Esophagus squamous epithelium (tissue), 5 donors: ENCODE results near the gene LSM10. TPM values are rescaled to one million over a fixed set of nuclear protein-coding genes. Genes with fewer than 3 reads are reported as not detected.

ENCODE experiments used
- DNase-seq: peaks from one replicate; lab custom pipeline; 2025; lab: John Stamatoyannopoulos, UW
- H3K27ac ChIP-seq, 4 donors: fragments of 200-600 bp; sonication (generic); one replicate each; pipeline ENCODE4 v1.5.1; 2016 to 2019; ENCODE audit warnings: mild to moderate bottlenecking in 1 of 4
- H3K27me3 ChIP-seq, 4 donors: fragments of 200-600 bp; sonication (generic); 1 replicate in 3 of 4; 2 replicates in 1 of 4; pipeline versions ENCODE4 v1.5.1 to v1.6.0; 2017 to 2021; ENCODE audit warnings: antibody characterized with exemption in 1 of 4
- H3K36me3 ChIP-seq, 3 donors: fragments of 200-600 bp; sonication (generic); one replicate each; pipeline ENCODE4 v1.5.1; 2016 to 2019
- H3K4me1 ChIP-seq, 3 donors: fragments of 200-600 bp; sonication (generic); one replicate each; pipeline ENCODE4 v1.5.1; 2017 to 2019
- H3K4me3 ChIP-seq, 4 donors: fragments of 200-600 bp; sonication (generic); 1 replicate in 3 of 4; 2 replicates in 1 of 4; pipeline ENCODE4 v1.5.1; 2016 to 2019; ENCODE audit warnings: mild to moderate bottlenecking in 2 of 4, moderate library complexity in 1 of 4
- H3K9me3 ChIP-seq, 3 donors: fragments of 200-600 bp; sonication (generic); one replicate each; pipeline ENCODE4 v1.5.1; 2016 to 2019
- POLR2A ChIP-seq, 4 donors: fragments of 450-650 bp; IDR thresholded peaks; one replicate each; pipeline ENCODE4 v1.6.1; 2017; ENCODE audit warnings: antibody characterized with exemption in 4 of 4, mild to moderate bottlenecking in 4 of 4, moderate library complexity in 3 of 4
- WGBS, 2 donors: methylation state at CpG; one replicate each; pipeline ENCODE4 v1.1.5; 2018; 5-methylcytosine and 5-hydroxymethylcytosine counted together
- intact Hi-C: fragments of 100-400 bp; cut with DNase I; formaldehyde crosslinking; loops from one replicate; pipeline ENCODE4 v1.15.0; 2022
- total RNA-seq, 4 donors: library from RNA; depleted of rRNA; stranded (reverse); fragments of >200 nt; gene quantifications; one replicate each; pipeline ENCODE4 v1.1.0, GENCODE V29; 2016
- TF ChIP-seq, protein P1 (sequence below), 6 experiments: fragments of 450-650 bp in 4 of 6; fragments of 200-600 bp in 2 of 6; sonication (generic) in 2 of 6; IDR thresholded peaks; one replicate each; pipeline ENCODE4 v1.5.1; 2016 to 2019; ENCODE audit warnings: antibody characterized with exemption in 6 of 6, mild to moderate bottlenecking in 4 of 6, moderate library complexity in 4 of 6
- donor health status: DM: yes; HTN: yes; CAD: no.

Gene LSM10
- total RNA-seq, 4 donors from 2014 or later: 8.5 to 29.4 (median 16.9) TPM

DNA sequence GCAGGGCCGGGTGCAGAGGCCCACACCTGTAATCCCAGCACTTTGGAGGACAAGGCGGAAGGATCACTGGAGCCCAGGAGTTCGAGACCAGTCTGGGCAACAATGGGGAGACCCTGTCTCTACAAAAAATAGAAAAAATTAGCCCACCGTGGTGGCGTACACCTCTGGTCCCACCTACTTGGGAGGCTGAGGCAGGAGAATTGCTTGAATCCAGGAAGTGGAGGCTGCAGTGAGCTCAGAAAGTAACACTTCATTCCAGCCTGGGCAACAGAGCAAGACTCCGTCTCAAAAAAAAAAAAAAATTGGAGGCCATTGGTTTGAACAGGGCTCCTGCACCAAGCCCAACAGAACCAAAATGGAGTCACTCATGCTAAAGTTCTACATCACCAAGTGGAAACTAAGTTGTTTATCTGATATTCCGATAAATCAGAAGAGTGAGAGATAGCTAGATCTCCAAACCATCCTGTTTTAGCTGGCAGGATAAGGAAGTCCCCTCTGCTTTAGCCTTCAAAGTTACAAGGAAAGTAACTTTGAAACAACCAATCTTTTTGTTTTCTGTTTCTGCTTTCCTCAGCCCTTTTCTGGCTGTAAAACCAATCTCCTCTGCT, 766 bp upstream of the LSM10 start:
- TF ChIP-seq, protein P1, sequence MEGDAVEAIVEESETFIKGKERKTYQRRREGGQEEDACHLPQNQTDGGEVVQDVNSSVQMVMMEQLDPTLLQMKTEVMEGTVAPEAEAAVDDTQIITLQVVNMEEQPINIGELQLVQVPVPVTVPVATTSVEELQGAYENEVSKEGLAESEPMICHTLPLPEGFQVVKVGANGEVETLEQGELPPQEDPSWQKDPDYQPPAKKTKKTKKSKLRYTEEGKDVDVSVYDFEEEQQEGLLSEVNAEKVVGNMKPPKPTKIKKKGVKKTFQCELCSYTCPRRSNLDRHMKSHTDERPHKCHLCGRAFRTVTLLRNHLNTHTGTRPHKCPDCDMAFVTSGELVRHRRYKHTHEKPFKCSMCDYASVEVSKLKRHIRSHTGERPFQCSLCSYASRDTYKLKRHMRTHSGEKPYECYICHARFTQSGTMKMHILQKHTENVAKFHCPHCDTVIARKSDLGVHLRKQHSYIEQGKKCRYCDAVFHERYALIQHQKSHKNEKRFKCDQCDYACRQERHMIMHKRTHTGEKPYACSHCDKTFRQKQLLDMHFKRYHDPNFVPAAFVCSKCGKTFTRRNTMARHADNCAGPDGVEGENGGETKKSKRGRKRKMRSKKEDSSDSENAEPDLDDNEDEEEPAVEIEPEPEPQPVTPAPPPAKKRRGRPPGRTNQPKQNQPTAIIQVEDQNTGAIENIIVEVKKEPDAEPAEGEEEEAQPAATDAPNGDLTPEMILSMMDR (IDR thresholded peaks at IDR 0.05): no peak
- no peak for TF ChIP-seq POLR2A (IDR thresholded peaks at IDR 0.05)
- H3K27me3 ChIP-seq: no peaks in the 10 kb centered on the region
- peak overlapping the region in 3 of 4 donors; percentile 94 to 95 (median 94) for H3K27ac ChIP-seq
- WGBS, 2 donors: 73 to 80% methylated on average over 5 to 7 of the region's 7 CpGs
- no peaks in the 10 kb centered on the region for H3K9me3 ChIP-seq
- peak overlapping the region in 1 of 4 donors; percentile 76 for H3K4me3 ChIP-seq
- H3K36me3 ChIP-seq: peaks cover 5 to 9% (median 5%) of the 10 kb centered on the region in 3 donors
- DNase-seq: no peak
- intact Hi-C loops: no loop called here
- peaks cover 0 to 35% (median 16%) of the 10 kb centered on the region in 3 donors for H3K4me1 ChIP-seq

DNA sequence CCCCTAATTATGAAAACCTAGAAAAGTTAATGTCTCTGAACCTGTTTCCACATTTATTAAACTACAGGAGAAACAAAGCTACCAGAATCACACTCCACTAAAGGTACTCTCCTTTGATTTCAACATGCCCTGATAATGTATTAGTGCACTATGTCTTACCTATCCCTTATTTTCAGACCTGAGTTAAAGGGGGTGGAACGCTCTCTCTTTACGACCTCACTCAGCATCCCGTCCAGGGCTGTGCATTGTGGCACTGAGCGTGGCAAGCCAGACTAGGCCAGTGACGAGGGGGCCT, 678 bp downstream of the LSM10 start:
- peaks cover 11 to 23% (median 14%) of the 10 kb centered on the region in 3 donors for H3K36me3 ChIP-seq
- no peak for DNase-seq
- H3K27ac ChIP-seq: peak overlapping the region; percentile 94 to 95 (median 94)
- intact Hi-C loops: no loop called here
- no peak for TF ChIP-seq POLR2A (IDR thresholded peaks at IDR 0.05)
- TF ChIP-seq, protein P1 (IDR thresholded peaks at IDR 0.05): no peak
- 0 to 11% methylated on average over 2 to 3 of the region's 5 CpGs for WGBS, 2 donors
- H3K4me3 ChIP-seq: peak overlapping the region; percentile 61 to 80 (median 73)
- peaks cover 0 to 35% (median 16%) of the 10 kb centered on the region in 3 donors for H3K4me1 ChIP-seq
- no peaks in the 10 kb centered on the region for H3K9me3 ChIP-seq
- no peaks in the 10 kb centered on the region for H3K27me3 ChIP-seq

DNA sequence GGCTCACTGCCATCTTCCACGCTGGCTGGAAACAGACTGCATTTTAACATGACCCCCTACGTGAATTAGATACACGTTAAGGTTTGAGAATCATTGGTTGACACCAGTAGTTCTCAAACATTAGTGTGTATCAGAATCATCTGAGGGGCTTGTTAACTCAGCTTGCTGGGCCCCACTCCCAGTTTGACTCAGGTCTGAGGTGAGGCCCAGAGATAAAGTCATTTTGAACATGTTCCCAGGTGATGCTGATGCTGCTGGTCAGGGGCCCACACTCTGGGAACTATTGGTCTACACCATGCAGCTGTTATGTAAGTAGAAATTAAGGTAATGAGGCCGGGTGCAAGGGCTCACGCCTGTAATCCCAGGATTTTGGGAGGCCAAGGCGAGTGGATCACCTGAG, 1.3 kb downstream of the LSM10 start:
- TF ChIP-seq, protein P1 (IDR thresholded peaks at IDR 0.05): no peak
- no peak for TF ChIP-seq POLR2A (IDR thresholded peaks at IDR 0.05)
- intact Hi-C loops: no loop called here
- WGBS, 2 donors: 79 to 84% methylated on average over 3 to 6 of the region's 6 CpGs
- no peak for DNase-seq
- peak overlapping the region in 3 of 4 donors; percentile 28 to 95 (median 94) for H3K27ac ChIP-seq
- H3K9me3 ChIP-seq: no peaks in the 10 kb centered on the region
- no peaks in the 10 kb centered on the region for H3K27me3 ChIP-seq
- peaks cover 11 to 30% (median 14%) of the 10 kb centered on the region in 3 donors for H3K36me3 ChIP-seq
- H3K4me3 ChIP-seq: peak overlapping the region in 1 of 4 donors; percentile 76
- peaks cover 0 to 33% (median 16%) of the 10 kb centered on the region in 3 donors for H3K4me1 ChIP-seq

DNA sequence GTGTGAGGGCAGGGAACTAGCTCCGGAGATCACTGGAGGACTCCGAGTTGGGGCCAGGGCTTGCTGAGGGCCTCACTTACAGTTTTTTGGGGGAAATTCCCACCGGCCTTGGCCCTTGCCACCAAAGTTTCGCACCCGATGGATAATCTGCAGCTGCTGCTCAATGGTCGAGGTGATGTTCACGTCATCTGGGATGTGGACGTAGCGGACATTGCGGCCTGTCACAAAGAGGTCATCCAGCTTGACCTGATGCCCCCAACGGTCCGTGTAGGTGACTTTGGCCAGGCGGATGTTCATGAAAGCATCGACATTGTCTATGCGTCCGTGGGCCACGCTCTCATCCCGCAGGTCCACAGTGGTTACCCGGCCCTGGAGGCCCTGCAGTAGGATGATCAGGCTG, 4.0 kb downstream of the LSM10 start:
- TF ChIP-seq, protein P1 (IDR thresholded peaks at IDR 0.05): no peak
- TF ChIP-seq POLR2A (IDR thresholded peaks at IDR 0.05): no peak
- DNase-seq: no peak

DNA sequence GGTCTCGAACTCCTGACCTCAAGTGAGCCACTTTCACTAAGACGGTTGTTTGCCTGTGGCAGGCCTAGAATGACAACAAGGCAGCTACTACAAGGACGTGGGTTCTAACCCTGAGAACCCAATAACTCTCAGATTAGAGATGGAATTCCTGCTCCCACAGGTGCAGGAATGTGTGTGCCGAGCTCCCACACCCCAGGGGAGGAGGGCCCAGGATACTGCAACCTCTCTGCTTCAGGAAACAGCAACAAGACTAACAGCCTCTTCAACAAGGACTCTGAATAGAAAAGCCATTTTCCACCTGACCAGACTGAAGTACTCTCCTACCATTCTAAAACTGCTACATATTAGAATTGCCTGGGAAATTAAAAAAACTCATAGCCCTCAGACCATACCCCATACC, 4.9 kb downstream of the LSM10 start:
- no peak for DNase-seq
- WGBS, 2 donors: 86 to 92% methylated on average over 2 to 4 of the region's 4 CpGs
- intact Hi-C loops: no loop called here
- no peak overlapping the region for H3K4me3 ChIP-seq
- no peaks in the 10 kb centered on the region for H3K27me3 ChIP-seq
- no peak overlapping the region for H3K27ac ChIP-seq
- H3K4me1 ChIP-seq: peaks cover 0 to 49% (median 19%) of the 10 kb centered on the region in 3 donors
- H3K9me3 ChIP-seq: no peaks in the 10 kb centered on the region
- peaks cover 11 to 43% (median 14%) of the 10 kb centered on the region in 3 donors for H3K36me3 ChIP-seq
- TF ChIP-seq, protein P1 (IDR thresholded peaks at IDR 0.05): no peak
- TF ChIP-seq POLR2A (IDR thresholded peaks at IDR 0.05): no peak

More for the DNA sequence above, 4.0 kb downstream of the LSM10 start:
- H3K27ac ChIP-seq: no peak overlapping the region
- H3K27me3 ChIP-seq: no peaks in the 10 kb centered on the region
- intact Hi-C loops: no loop called here
- H3K36me3 ChIP-seq: peaks cover 11 to 43% (median 14%) of the 10 kb centered on the region in 3 donors
- WGBS, 2 donors: 89 to 92% methylated on average over 4 to 15 of the region's 19 CpGs
- no peaks in the 10 kb centered on the region for H3K9me3 ChIP-seq
- peaks cover 0 to 47% (median 19%) of the 10 kb centered on the region in 3 donors for H3K4me1 ChIP-seq
- no peak overlapping the region for H3K4me3 ChIP-seq
